Natural killer cell (primary cell): ENCODE results near the gene GRAMD4. TPM values are rescaled to one million over a fixed set of nuclear protein-coding genes. Genes with fewer than 3 reads are reported as not detected.
A peak's percentile ranks its signal among the peaks of the same experiment; 100 is the strongest.

Experiments
- ATAC-seq, 3 donors: fragments of 150-1000 bp in 2 of 3; fragments of 200-7000 bp in 1 of 3; cut with Tn5 transposase; 1 replicate in 1 of 3; 2 replicates in 2 of 3; pipeline ENCODE4 v1.10.0; 2021; ENCODE audit warnings: mild to moderate bottlenecking in 2 of 3, moderate library complexity in 2 of 3
- DNase-seq, 2 donors: peaks; one replicate each; pipeline versions ENCODE4 v3.0.0 to v3.0.0-alpha.2; 2013 to 2021; ENCODE audit warnings: mixed read lengths in 1 of 2
- H3K27ac ChIP-seq: one replicate; pipeline ENCODE4 v1.5.1; 2013; ENCODE audit warnings: mild to moderate bottlenecking, low read length
- H3K27me3 ChIP-seq: one replicate; pipeline ENCODE4 v1.6.1; 2013; ENCODE audit warnings: low read length; ENCODE audit not compliant: control insufficient read depth, insufficient read depth
- H3K36me3 ChIP-seq: one replicate; pipeline ENCODE4 v1.6.1; 2013; ENCODE audit warnings: low read length; ENCODE audit not compliant: control insufficient read depth, insufficient read depth
- H3K4me1 ChIP-seq: one replicate; pipeline ENCODE4 v1.6.1; 2013; ENCODE audit warnings: low read length; ENCODE audit not compliant: control insufficient read depth, insufficient read depth
- H3K4me3 ChIP-seq: one replicate; pipeline ENCODE4 v1.5.1; 2013; ENCODE audit warnings: low read length
- H3K9me3 ChIP-seq: one replicate; pipeline ENCODE4 v1.6.1; 2013; ENCODE audit warnings: low read length; ENCODE audit not compliant: control insufficient read depth, insufficient read depth
- H3K27ac Mint-ChIP-seq, 2 donors: one replicate each; pipeline ENCODE4 v1.8.0; 2022; ENCODE audit warnings: mild to moderate bottlenecking in 2 of 2, mixed read lengths in 2 of 2, moderate library complexity in 1 of 2
- H3K27me3 Mint-ChIP-seq, 2 donors: one replicate each; pipeline ENCODE4 v1.8.0; 2022; ENCODE audit warnings: low read depth in 2 of 2, mixed read lengths in 2 of 2
- H3K36me3 Mint-ChIP-seq: one replicate; pipeline ENCODE4 v1.8.0; 2022; ENCODE audit warnings: mixed read lengths
- H3K4me1 Mint-ChIP-seq, 2 donors: one replicate each; pipeline ENCODE4 v1.8.0; 2022; ENCODE audit warnings: mixed read lengths in 2 of 2
- H3K4me3 Mint-ChIP-seq: one replicate; pipeline ENCODE4 v1.8.0; 2022; ENCODE audit warnings: mild to moderate bottlenecking, moderate library complexity, mixed read lengths
- H3K9me3 Mint-ChIP-seq, 2 donors: one replicate each; pipeline ENCODE4 v1.8.0; 2022; ENCODE audit warnings: mixed read lengths in 2 of 2
- WGBS: methylation state at CpG from one replicate; pipeline ENCODE4 v1.1.7; 2013; ENCODE audit warnings: missing lambda C conversion rate; ENCODE audit not compliant: insufficient coverage; 5-methylcytosine and 5-hydroxymethylcytosine counted together
- intact Hi-C: fragments of 100-400 bp; cut with micrococcal nuclease; formaldehyde crosslinking; loops from one replicate; pipeline ENCODE4 v1.14.2; 2022
- total RNA-seq, 4 donors: library from RNA; stranded (reverse); fragments of 120-200 nt in 1 of 4; gene quantifications; one replicate each; pipeline versions ENCODE4 v1.2.3 to v1.2.4, GENCODE V29; 2013 to 2022
- TF ChIP-seq, protein P1 (sequence below): fragments of 200-600 bp; IDR thresholded peaks from one replicate; pipeline ENCODE4 v1.8.0; 2022; ENCODE audit warnings: antibody characterized with exemption

Gene GRAMD4
- total RNA-seq, 3 donors from 2014 or later (not counting 1 experiment from before 2014, with no cell fraction given) = 30.0 to 78.5 (median 41.6) TPM

GRCh38 chr22:46595545-46595944 is 24.6 kb upstream of the GRAMD4 start:
- Mint-ChIP-seq H3K9me3 (no peaks in the 10 kb centered on the region), H3K27ac (peak overlapping the region in 1 of 2 donors; percentile 90), H3K4me1 (peaks cover 19 to 38% of the 10 kb centered on the region in 2 donors), H3K27me3 (no peaks in the 10 kb centered on the region), H3K36me3 (no peaks in the 10 kb centered on the region), H3K4me3 (no peak overlapping the region)
- Histone ChIP-seq H3K27ac (no peak overlapping the region), H3K27me3 (no peaks in the 10 kb centered on the region), H3K36me3 (no peaks in the 10 kb centered on the region), H3K4me3 (no peak overlapping the region), H3K4me1 (peaks cover 39% of the 10 kb centered on the region), H3K9me3 (no peaks in the 10 kb centered on the region)
- TF ChIP-seq, protein P1, sequence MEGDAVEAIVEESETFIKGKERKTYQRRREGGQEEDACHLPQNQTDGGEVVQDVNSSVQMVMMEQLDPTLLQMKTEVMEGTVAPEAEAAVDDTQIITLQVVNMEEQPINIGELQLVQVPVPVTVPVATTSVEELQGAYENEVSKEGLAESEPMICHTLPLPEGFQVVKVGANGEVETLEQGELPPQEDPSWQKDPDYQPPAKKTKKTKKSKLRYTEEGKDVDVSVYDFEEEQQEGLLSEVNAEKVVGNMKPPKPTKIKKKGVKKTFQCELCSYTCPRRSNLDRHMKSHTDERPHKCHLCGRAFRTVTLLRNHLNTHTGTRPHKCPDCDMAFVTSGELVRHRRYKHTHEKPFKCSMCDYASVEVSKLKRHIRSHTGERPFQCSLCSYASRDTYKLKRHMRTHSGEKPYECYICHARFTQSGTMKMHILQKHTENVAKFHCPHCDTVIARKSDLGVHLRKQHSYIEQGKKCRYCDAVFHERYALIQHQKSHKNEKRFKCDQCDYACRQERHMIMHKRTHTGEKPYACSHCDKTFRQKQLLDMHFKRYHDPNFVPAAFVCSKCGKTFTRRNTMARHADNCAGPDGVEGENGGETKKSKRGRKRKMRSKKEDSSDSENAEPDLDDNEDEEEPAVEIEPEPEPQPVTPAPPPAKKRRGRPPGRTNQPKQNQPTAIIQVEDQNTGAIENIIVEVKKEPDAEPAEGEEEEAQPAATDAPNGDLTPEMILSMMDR = no peak
- intact Hi-C loops = no loop called here
- WGBS = 82% methylated on average over 8 of the region's 8 CpGs
- ATAC-seq (no peak), DNase-seq (no peak)

GRCh38 chr22:46596032-46596441 is 24.1 kb upstream of the GRAMD4 start:
- no peaks in the 10 kb centered on the region for H3K27me3 Mint-ChIP-seq
- no peaks in the 10 kb centered on the region for H3K9me3 Mint-ChIP-seq
- H3K27me3 ChIP-seq = no peaks in the 10 kb centered on the region
- no peak overlapping the region for H3K27ac Mint-ChIP-seq
- no peak overlapping the region for H3K4me3 Mint-ChIP-seq
- H3K27ac ChIP-seq = no peak overlapping the region
- 92% methylated on average over 10 of the region's 10 CpGs for WGBS
- TF ChIP-seq, protein P1 = no peak
- no peaks in the 10 kb centered on the region for H3K36me3 Mint-ChIP-seq
- intact Hi-C loops = no loop called here
- no peaks in the 10 kb centered on the region for H3K36me3 ChIP-seq
- H3K9me3 ChIP-seq = no peaks in the 10 kb centered on the region
- ATAC-seq (no peak), DNase-seq (no peak)
- H3K4me1 ChIP-seq = peaks cover 34% of the 10 kb centered on the region
- no peak overlapping the region for H3K4me3 ChIP-seq
- peaks cover 19 to 38% of the 10 kb centered on the region in 2 donors for H3K4me1 Mint-ChIP-seq

- Mint-ChIP-seq H3K27ac (no peak overlapping the region), H3K9me3 (no peaks in the 10 kb centered on the region), H3K36me3 (no peaks in the 10 kb centered on the region), H3K27me3 (no peaks in the 10 kb centered on the region), H3K4me1 (peaks cover 19 to 37% of the 10 kb centered on the region in 2 donors), H3K4me3 (no peak overlapping the region)
- H3K36me3 ChIP-seq = no peaks in the 10 kb centered on the region
- ATAC-seq = no peak
- no peak overlapping the region for H3K4me3 ChIP-seq
- intact Hi-C loops = no loop called here
- no peaks in the 10 kb centered on the region for H3K27me3 ChIP-seq
- no peaks in the 10 kb centered on the region for H3K9me3 ChIP-seq
- no peak for DNase-seq
- H3K27ac ChIP-seq = no peak overlapping the region
- H3K4me1 ChIP-seq = peaks cover 29% of the 10 kb centered on the region
- TF ChIP-seq, protein P1 = no peak
- 95% methylated on average over 7 of the region's 7 CpGs for WGBS
Observed at GRCh38 chr22:46596819-46597218, 23.4 kb upstream of the GRAMD4 start.

DNA sequence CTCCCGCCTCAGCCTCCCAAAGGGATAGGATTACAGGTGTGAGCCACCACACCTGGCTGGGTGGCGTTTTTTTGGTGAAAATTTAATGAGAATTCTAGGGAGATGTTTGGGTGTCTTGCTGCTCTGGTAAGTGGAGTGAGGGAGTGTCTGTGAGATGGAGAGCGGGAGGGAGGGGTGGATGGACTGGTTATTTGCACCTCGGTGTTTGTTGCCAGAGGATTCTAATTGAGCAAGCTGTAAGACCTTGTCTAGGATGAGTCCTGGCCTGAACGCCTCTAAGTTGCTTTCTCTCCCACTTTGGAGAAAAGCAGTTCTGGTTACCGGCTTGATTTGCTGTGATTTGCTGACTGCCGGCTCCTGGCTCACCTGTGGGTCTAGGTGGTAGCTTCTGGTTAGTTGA is 22.0 kb upstream of the GRAMD4 start:
- H3K36me3 Mint-ChIP-seq = no peaks in the 10 kb centered on the region
- H3K36me3 ChIP-seq = no peaks in the 10 kb centered on the region
- intact Hi-C loops = no loop called here
- no peak for DNase-seq
- no peak overlapping the region for H3K27ac ChIP-seq
- peaks cover 24% of the 10 kb centered on the region for H3K4me1 ChIP-seq
- 88% methylated on average over 7 of the region's 7 CpGs for WGBS
- H3K27me3 Mint-ChIP-seq = no peaks in the 10 kb centered on the region
- ATAC-seq = no peak
- H3K9me3 Mint-ChIP-seq = no peaks in the 10 kb centered on the region
- no peak overlapping the region for H3K4me3 Mint-ChIP-seq
- no peaks in the 10 kb centered on the region for H3K27me3 ChIP-seq
- TF ChIP-seq, protein P1 = no peak
- no peaks in the 10 kb centered on the region for H3K9me3 ChIP-seq
- H3K27ac Mint-ChIP-seq = no peak overlapping the region
- peaks cover 5 to 23% of the 10 kb centered on the region in 2 donors for H3K4me1 Mint-ChIP-seq
- no peak overlapping the region for H3K4me3 ChIP-seq
